Activated T-helper 1 cell treated with anti-CD3 and anti-CD28 coated beads, Interleukin-12 subunit alpha, Interleukin-12 subunit beta, Interleukin-2, Interleukin-4 antibody, amounts not matched to agents 30 ng/mL and 10 ng/mL and 1 ng/mL, durations not matched to agents 14 hours and 24 hours and 36 hours (primary cell): Measurements from ENCODE around the gene NEK11. TPM values are rescaled to one million over a fixed set of nuclear protein-coding genes. Genes with fewer than 3 reads are reported as not detected.
"Not testable (repeated sequence)": the region's sequence is repeated elsewhere in the genome, so short reads cannot be mapped to it uniquely, and the experiment has no call there.

Experiments used
- DNase-seq: peaks from one replicate; pipeline ENCODE4 v3.0.0; 2021; ENCODE audit warnings: low spot score
- H3K27ac Mint-ChIP-seq: one replicate; pipeline ENCODE4 v1.8.0; 2021; ENCODE audit warnings: mild to moderate bottlenecking, mixed read lengths
- H3K27me3 Mint-ChIP-seq: one replicate; pipeline ENCODE4 v1.8.0; 2022; ENCODE audit warnings: mild to moderate bottlenecking, moderate library complexity, mixed read lengths; ENCODE audit not compliant: insufficient read depth
- H3K36me3 Mint-ChIP-seq: one replicate; pipeline ENCODE4 v1.8.0; 2021; ENCODE audit warnings: low read depth, mixed read lengths
- H3K4me1 Mint-ChIP-seq: one replicate; pipeline ENCODE4 v1.8.0; 2021; ENCODE audit warnings: low read depth, mixed read lengths
- H3K4me3 Mint-ChIP-seq: one replicate; pipeline ENCODE4 v1.8.0; 2021; ENCODE audit warnings: mild to moderate bottlenecking, moderate library complexity, mixed read lengths
- H3K9me3 Mint-ChIP-seq: one replicate; pipeline ENCODE4 v1.8.0; 2021; ENCODE audit warnings: mixed read lengths
- intact Hi-C: fragments of 100-400 bp; cut with micrococcal nuclease; formaldehyde crosslinking; loops from one replicate; pipeline ENCODE4 v1.15.1; 2024
- total RNA-seq: library from RNA; stranded (reverse); gene quantifications from 2 replicates; pipeline ENCODE4 v1.2.3, GENCODE V29; 2022

Gene NEK11
- total RNA-seq, 1 donor from 2014 or later: 1.2 TPM

GRCh38 chr3:131306242-131306641 is 279.6 kb downstream of the NEK11 start:
- H3K4me3 Mint-ChIP-seq: no peak overlapping the region
- no peaks in the 10 kb centered on the region for H3K36me3 Mint-ChIP-seq
- H3K27ac Mint-ChIP-seq: no peak overlapping the region
- intact Hi-C loops: no loop called here
- H3K9me3 Mint-ChIP-seq: no peaks in the 10 kb centered on the region
- no peaks in the 10 kb centered on the region for H3K4me1 Mint-ChIP-seq
- no peak for DNase-seq
- peaks cover 2% of the 10 kb centered on the region for H3K27me3 Mint-ChIP-seq

DNA sequence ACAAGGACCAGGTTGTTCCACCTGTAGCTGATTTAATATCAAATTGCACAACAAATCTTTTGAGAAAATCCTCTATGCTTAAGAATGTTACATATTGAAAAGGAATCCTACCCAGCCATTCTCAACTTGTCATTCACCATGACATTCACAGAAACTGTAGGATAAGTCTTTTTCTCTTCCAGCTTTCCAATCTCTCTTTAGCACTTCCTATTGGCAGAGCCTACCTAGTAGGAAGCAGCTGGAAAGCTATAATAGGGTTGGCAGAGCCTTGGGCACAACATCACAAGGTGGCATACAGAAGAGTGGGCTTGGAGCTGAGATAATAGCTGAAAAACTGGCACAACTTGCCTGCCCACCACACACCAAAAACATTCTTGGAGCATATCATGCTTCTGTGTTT is 287.6 kb downstream of the NEK11 start:
- intact Hi-C loops: no loop called here
- Mint-ChIP-seq H3K27ac (no peak overlapping the region), H3K4me3 (no peak overlapping the region), H3K4me1 (no peaks in the 10 kb centered on the region), H3K36me3 (no peaks in the 10 kb centered on the region), H3K27me3 (no peaks in the 10 kb centered on the region), H3K9me3 (no peaks in the 10 kb centered on the region)
- DNase-seq: no peak

GRCh38 chr3:131315162-131315561 is 288.5 kb downstream of the NEK11 start:
- H3K27me3 Mint-ChIP-seq: no peaks in the 10 kb centered on the region
- H3K4me3 Mint-ChIP-seq: no peak overlapping the region
- no peaks in the 10 kb centered on the region for H3K9me3 Mint-ChIP-seq
- intact Hi-C loops: no loop called here
- no peak overlapping the region for H3K27ac Mint-ChIP-seq
- DNase-seq: no peak
- no peaks in the 10 kb centered on the region for H3K4me1 Mint-ChIP-seq
- H3K36me3 Mint-ChIP-seq: no peaks in the 10 kb centered on the region

- DNase-seq: no peak
- H3K4me1 Mint-ChIP-seq: no peaks in the 10 kb centered on the region
- no peak overlapping the region for H3K27ac Mint-ChIP-seq
- intact Hi-C loops: no loop called here
- H3K36me3 Mint-ChIP-seq: no peaks in the 10 kb centered on the region
- no peaks in the 10 kb centered on the region for H3K9me3 Mint-ChIP-seq
- H3K27me3 Mint-ChIP-seq: peaks cover 4% of the 10 kb centered on the region
- no peak overlapping the region for H3K4me3 Mint-ChIP-seq
Observed at GRCh38 chr3:131317667-131318066, 291.0 kb downstream of the NEK11 start.

DNA sequence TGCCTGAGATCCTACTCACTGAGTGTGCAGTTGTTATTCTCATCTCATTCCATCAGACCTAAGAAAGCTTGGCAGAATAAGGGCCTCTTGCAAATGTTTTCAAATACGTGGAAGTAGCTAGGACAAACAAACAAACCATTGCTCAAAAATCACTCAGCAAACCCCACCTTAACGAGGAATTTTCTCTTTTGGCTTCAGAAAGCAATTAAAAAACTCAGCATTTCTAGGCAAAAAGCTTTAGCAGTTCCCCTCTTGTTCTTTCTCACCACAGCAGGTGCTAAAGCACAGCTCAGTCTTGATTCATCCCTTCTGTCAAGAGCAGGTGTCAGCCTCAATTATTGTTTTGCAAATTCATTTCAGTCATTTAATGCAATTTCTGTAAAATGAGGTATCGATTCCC is 296.3 kb downstream of the NEK11 start:
- Mint-ChIP-seq H3K27me3 (peaks cover 4% of the 10 kb centered on the region), H3K27ac (no peak overlapping the region), H3K4me3 (no peak overlapping the region), H3K9me3 (no peaks in the 10 kb centered on the region), H3K36me3 (no peaks in the 10 kb centered on the region), H3K4me1 (no peaks in the 10 kb centered on the region)
- DNase-seq: no peak
- intact Hi-C loops: no loop called here

DNA sequence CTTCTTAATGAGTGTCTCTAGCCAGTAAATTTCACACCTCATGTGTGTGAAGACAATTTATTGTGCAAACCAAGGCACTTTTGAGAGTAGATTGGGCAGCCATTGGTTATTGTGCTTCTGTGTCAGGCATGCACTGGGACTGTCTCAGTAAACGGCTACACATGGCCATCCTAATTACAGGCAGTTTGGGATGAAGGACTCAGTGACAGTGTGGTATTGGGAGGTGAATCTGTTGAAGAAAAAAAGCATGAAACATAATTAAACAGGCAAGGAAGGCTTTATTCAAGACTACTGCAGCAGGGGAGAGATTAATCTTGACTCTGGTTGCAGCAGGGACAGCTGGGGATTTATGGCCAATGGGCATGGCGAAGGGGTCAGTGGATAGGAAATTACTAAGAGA is 297.1 kb downstream of the NEK11 start:
- Mint-ChIP-seq H3K27me3 (peaks cover 4% of the 10 kb centered on the region), H3K4me1 (no peaks in the 10 kb centered on the region), H3K36me3 (no peaks in the 10 kb centered on the region), H3K9me3 (no peaks in the 10 kb centered on the region), H3K4me3 (no peak overlapping the region), H3K27ac (no peak overlapping the region)
- intact Hi-C loops: no loop called here
- no peak for DNase-seq

DNA sequence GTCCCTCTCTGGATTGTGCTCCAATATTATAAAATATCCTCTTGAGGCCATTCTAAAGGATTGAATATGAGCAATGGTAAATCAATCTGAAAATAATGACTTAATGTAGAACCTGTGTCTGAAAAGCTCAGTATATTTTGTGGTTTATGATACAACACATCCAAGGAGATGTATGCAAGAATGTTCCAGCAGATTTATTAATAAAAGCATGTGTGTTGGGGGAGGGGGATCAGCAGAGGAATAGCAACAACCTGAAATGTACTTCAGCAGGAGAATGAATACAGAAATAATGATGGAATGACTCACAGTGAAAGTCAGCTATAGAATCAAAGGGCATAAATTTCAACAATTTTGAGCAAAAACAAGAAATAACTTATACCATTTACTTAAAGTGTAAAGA is 298.2 kb downstream of the NEK11 start:
- Mint-ChIP-seq H3K36me3 (no peaks in the 10 kb centered on the region), H3K4me3 (no peak overlapping the region), H3K27me3 (peaks cover 4% of the 10 kb centered on the region), H3K9me3 (no peaks in the 10 kb centered on the region), H3K27ac (no peak overlapping the region), H3K4me1 (no peaks in the 10 kb centered on the region)
- DNase-seq: no peak
- intact Hi-C loops: no loop called here

DNA sequence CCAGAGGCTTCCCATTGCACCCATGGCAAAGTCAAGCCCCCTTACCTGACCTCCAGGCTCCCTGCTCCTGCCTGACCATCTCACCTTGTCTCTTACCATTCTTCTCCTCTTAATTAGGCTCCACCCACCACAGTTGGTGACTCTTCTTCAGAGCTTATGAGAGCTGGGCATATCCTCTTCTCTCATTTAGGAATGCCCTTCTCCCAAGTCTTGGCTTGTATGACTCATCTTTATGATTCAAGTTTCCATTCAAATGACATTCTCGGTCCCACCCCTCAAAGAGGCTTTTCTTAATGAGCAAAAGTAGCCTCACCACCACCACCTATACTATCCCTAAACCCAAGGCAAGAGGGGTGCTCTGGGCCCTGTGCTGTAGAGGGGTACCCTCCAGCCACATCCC is 299.6 kb downstream of the NEK11 start:
- Mint-ChIP-seq H3K4me3 (no peak overlapping the region), H3K27ac (no peak overlapping the region), H3K36me3 (no peaks in the 10 kb centered on the region), H3K4me1 (no peaks in the 10 kb centered on the region), H3K27me3 (peaks cover 3% of the 10 kb centered on the region), H3K9me3 (no peaks in the 10 kb centered on the region)
- intact Hi-C loops: no loop called here
- no peak for DNase-seq

- Mint-ChIP-seq H3K27ac (no peak overlapping the region), H3K27me3 (no peaks in the 10 kb centered on the region), H3K9me3 (no peaks in the 10 kb centered on the region), H3K36me3 (no peaks in the 10 kb centered on the region), H3K4me1 (no peaks in the 10 kb centered on the region), H3K4me3 (no peak overlapping the region)
- intact Hi-C loops: no loop called here
- DNase-seq: no peak
Observed at GRCh38 chr3:131328721-131329120, 302.0 kb downstream of the NEK11 start.

DNA sequence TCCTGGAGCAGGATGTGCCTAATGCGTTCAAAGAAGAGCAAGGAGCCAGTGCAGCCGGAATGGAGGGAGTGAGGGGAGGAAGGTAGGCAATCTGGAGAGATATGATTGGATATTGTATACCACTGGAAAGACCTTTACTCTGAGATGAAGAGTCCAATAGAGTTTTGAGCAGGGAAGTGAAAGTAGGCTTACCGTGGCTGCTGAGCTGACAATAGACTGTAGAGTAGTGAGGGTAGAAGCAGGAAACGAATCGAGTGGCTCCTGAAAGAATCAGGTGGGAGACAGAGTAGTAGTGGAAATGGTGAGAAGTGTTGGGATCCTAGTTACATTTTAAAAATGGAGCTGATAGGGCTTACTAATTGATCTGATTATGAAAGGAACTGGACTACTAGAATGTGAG is 303.1 kb downstream of the NEK11 start:
- intact Hi-C loops: no loop called here
- H3K27ac Mint-ChIP-seq: no peak overlapping the region
- H3K4me1 Mint-ChIP-seq: no peaks in the 10 kb centered on the region
- no peaks in the 10 kb centered on the region for H3K36me3 Mint-ChIP-seq
- H3K9me3 Mint-ChIP-seq: no peaks in the 10 kb centered on the region
- H3K27me3 Mint-ChIP-seq: no peaks in the 10 kb centered on the region
- H3K4me3 Mint-ChIP-seq: no peak overlapping the region
- DNase-seq: no peak

- H3K27ac Mint-ChIP-seq, H3K4me3 Mint-ChIP-seq, H3K27me3 Mint-ChIP-seq, intact Hi-C loops, H3K4me1 Mint-ChIP-seq, H3K9me3 Mint-ChIP-seq, DNase-seq, H3K36me3 Mint-ChIP-seq: not testable (repeated sequence)
Observed at GRCh38 chr3:131331456-131332085, 304.9 kb downstream of the NEK11 start.

- no peak for DNase-seq
- peaks cover 1% of the 10 kb centered on the region for H3K27me3 Mint-ChIP-seq
- H3K4me3 Mint-ChIP-seq: no peak overlapping the region
- H3K36me3 Mint-ChIP-seq: no peaks in the 10 kb centered on the region
- H3K9me3 Mint-ChIP-seq: no peaks in the 10 kb centered on the region
- no peaks in the 10 kb centered on the region for H3K4me1 Mint-ChIP-seq
- intact Hi-C loops: no loop called here
- H3K27ac Mint-ChIP-seq: no peak overlapping the region
Observed at GRCh38 chr3:131338948-131339640, 312.4 kb downstream of the NEK11 start.

- intact Hi-C loops: no loop called here
- Mint-ChIP-seq H3K9me3 (no peaks in the 10 kb centered on the region), H3K27me3 (peaks cover 1% of the 10 kb centered on the region), H3K27ac (no peak overlapping the region), H3K4me1 (no peaks in the 10 kb centered on the region), H3K4me3 (no peak overlapping the region), H3K36me3 (no peaks in the 10 kb centered on the region)
- no peak for DNase-seq
Observed at GRCh38 chr3:131341761-131342160, 315.1 kb downstream of the NEK11 start.

- Mint-ChIP-seq H3K27me3 (peaks cover 1% of the 10 kb centered on the region), H3K9me3 (no peaks in the 10 kb centered on the region), H3K4me1 (no peaks in the 10 kb centered on the region), H3K4me3 (no peak overlapping the region), H3K36me3 (no peaks in the 10 kb centered on the region), H3K27ac (no peak overlapping the region)
- intact Hi-C loops: no loop called here
- DNase-seq: no peak
Observed at GRCh38 chr3:131348911-131349310, 322.2 kb downstream of the NEK11 start.
